ENCODE results near the gene SLC31A1.
A peak's percentile ranks its signal among the peaks of the same experiment; 100 is the strongest.

SLC31A1 gene

GRCh38 chr9:113199683-113200329, 21.5 kb upstream of the SLC31A1 start:
- H3K4me3 ChIP-seq (ENCODE audit: low read depth, low read length) = no peak overlapping the region
- TF ChIP-seq, protein P1, sequence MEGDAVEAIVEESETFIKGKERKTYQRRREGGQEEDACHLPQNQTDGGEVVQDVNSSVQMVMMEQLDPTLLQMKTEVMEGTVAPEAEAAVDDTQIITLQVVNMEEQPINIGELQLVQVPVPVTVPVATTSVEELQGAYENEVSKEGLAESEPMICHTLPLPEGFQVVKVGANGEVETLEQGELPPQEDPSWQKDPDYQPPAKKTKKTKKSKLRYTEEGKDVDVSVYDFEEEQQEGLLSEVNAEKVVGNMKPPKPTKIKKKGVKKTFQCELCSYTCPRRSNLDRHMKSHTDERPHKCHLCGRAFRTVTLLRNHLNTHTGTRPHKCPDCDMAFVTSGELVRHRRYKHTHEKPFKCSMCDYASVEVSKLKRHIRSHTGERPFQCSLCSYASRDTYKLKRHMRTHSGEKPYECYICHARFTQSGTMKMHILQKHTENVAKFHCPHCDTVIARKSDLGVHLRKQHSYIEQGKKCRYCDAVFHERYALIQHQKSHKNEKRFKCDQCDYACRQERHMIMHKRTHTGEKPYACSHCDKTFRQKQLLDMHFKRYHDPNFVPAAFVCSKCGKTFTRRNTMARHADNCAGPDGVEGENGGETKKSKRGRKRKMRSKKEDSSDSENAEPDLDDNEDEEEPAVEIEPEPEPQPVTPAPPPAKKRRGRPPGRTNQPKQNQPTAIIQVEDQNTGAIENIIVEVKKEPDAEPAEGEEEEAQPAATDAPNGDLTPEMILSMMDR (conservative IDR thresholded peaks at IDR 0.05; ENCODE audit: low read depth, low read length) = no peak
- no peak for DNase-seq (ENCODE audit: low read depth)

GRCh38 chr9:113205432-113205831, 15.9 kb upstream of the SLC31A1 start:
- H3K4me3 ChIP-seq (ENCODE audit: low read depth, low read length) = no peak overlapping the region
- TF ChIP-seq, protein P1 (conservative IDR thresholded peaks at IDR 0.05; ENCODE audit: low read depth, low read length) = no peak
- DNase-seq (ENCODE audit: low read depth) = no peak

DNA sequence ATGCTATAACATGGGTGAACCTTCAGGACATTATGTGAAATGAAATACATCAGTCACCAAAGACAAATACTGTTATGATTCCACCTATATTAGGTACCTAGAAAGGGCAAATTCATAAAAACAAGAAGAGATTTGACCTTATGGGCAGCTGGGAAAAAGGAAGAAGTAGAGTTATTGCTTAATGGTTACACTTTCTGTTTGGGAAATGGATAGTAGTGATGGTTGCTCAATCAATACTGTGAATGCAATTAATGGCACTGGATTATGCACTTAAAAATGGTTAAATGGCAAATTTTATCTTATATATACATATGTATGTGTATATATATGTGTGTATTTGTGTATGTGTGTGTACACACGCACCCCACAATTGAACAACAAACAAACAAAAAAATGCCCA, 15.5 kb upstream of the SLC31A1 start:
- no peak overlapping the region for H3K4me3 ChIP-seq (ENCODE audit: low read depth, low read length)
- no peak for DNase-seq (ENCODE audit: low read depth)
- TF ChIP-seq, protein P1 (conservative IDR thresholded peaks at IDR 0.05; ENCODE audit: low read depth, low read length) = no peak

GRCh38 chr9:113210815-113211214, 10.5 kb upstream of the SLC31A1 start:
- no peak overlapping the region for H3K4me3 ChIP-seq (ENCODE audit: low read depth, low read length)
- TF ChIP-seq, protein P1 (conservative IDR thresholded peaks at IDR 0.05; ENCODE audit: low read depth, low read length) = no peak
- DNase-seq (ENCODE audit: low read depth) = no peak

GRCh38 chr9:113215132-113215531, 6.2 kb upstream of the SLC31A1 start:
- TF ChIP-seq, protein P1 (conservative IDR thresholded peaks at IDR 0.05; ENCODE audit: low read depth, low read length) = no peak
- H3K4me3 ChIP-seq (ENCODE audit: low read depth, low read length) = no peak overlapping the region
- DNase-seq (ENCODE audit: low read depth) = peak; percentile 89

DNA sequence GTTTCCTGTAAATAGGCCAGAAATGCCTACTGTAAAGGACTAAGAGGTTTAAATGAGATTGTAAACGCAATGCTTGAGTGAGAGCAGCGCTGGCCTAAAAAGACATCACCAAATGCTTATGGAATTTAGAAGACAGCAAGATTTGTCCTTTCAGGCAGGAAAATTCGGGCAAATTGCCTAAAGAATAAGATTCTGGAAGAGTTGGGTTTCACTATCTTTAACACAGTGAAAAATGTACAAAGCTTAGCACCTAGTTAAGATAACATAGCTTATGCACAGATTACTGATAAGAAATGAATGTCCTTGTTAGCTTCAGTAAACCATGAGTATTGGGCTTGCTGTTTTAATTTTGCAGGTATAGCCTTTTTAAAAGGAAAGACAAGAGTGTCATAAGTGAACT, 4.9 kb upstream of the SLC31A1 start:
- TF ChIP-seq, protein P1 (conservative IDR thresholded peaks at IDR 0.05; ENCODE audit: low read depth, low read length) = no peak

More for the DNA sequence above, 4.9 kb upstream of the SLC31A1 start:
- no peak overlapping the region for H3K4me3 ChIP-seq (ENCODE audit: low read depth, low read length)
- DNase-seq (ENCODE audit: low read depth) = no peak
